ENCODE data around the gene NSD2. TPM values are rescaled to one million over a fixed set of nuclear protein-coding genes. Genes with fewer than 3 reads are reported as not detected.
A peak's percentile ranks its signal among the peaks of the same experiment; 100 is the strongest.

Gene NSD2
- total and polyA plus RNA-seq, 9 of the 15 experiments (the other 6 are each of a cell fraction or from before 2014, with no cell fraction given) = 6.4 to 126 (median 58.8) TPM

- 21% methylated on average over 3 of the region's 3 CpGs for WGBS (ENCODE audit: insufficient coverage, low coverage, missing lambda C conversion rate)
- no peak overlapping the region for H2AFZ ChIP-seq (ENCODE audit: low read depth, low read length)
- BruUV-seq (replicated peaks) = no TSS peak
- ChIA-PET POLR2A (interaction anchor here (0.8 to 3.0 kb wide), 7 partner anchors 9 to 31 kb away, joined by 3 to 28 read pairs (median 4); no protein-coding TSS in a partner anchor), CTCF (ENCODE audit: low intra/inter-chr PET ratio) (no interaction called here)
- peaks cover 29 to 45% of the 10 kb centered on the region in 2 experiments for H3K4me1 ChIP-seq (replicated peaks in 1 of 2; ENCODE audit: control insufficient read depth in 2 of 2, insufficient read depth in 2 of 2, low read length in 2 of 2)
- H3K4me3 ChIP-seq = no peak overlapping the region
- DNase-seq (ENCODE audit: extremely low read depth in 1 of 4, low spot score in 3 of 4) = no peak
- peaks cover 78% of the 10 kb centered on the region for H3K79me2 ChIP-seq (ENCODE audit: control insufficient read depth, insufficient read depth, low read length)
- in situ Hi-C loops (cut with MboI) (no loop called here), intact Hi-C loops (cut with micrococcal nuclease) (loop anchor here (1.0 to 5.0 kb wide), 2 partner anchors 26 to 544 kb away; partner anchors contain the start of genes CFAP99 and ZFYVE28)
- no peak for ATAC-seq
- H4K20me1 ChIP-seq (replicated peaks; ENCODE audit: control insufficient read depth, insufficient read depth, low read length) = peaks cover 19% of the 10 kb centered on the region; the same call in 1 of the 2 replicates
- H3K9me1 ChIP-seq (ENCODE audit: control insufficient read depth, insufficient read depth, low read length) = no peaks in the 10 kb centered on the region
- H3K4me2 ChIP-seq (ENCODE audit: insufficient read depth, low read length) = peak overlapping the region; percentile 85
- H3K9me3 ChIP-seq (replicated peaks; ENCODE audit: control insufficient read depth, insufficient read depth, low read depth, low read length) = no peaks in the 10 kb centered on the region
- FAIRE-seq = no peak
- TF ChIP-seq ILF3 (IDR thresholded peaks at IDR 0.05; ENCODE audit: borderline replicate concordance) (no peak), HMBOX1 (IDR thresholded peaks at IDR 0.05) (0 out of 2 replicates have a peak, but pooled peaks have one; percentile 8)
- H3K36me3 ChIP-seq (ENCODE audit: control insufficient read depth, insufficient read depth, low read length) = peaks cover 25% of the 10 kb centered on the region; the same call in 2 of the 3 replicates
- H3K9ac ChIP-seq (ENCODE audit: insufficient read depth in 1 of 2, low read depth in 2 of 2, low read length in 2 of 2) = peak overlapping the region in 1 of 2 experiments; percentile 87; a peak in 3 of 4 replicates
- peak overlapping the region; percentile 96 for H3K27ac ChIP-seq (ENCODE audit: extremely low read depth, low read depth, low read length)
- H3K27me3 ChIP-seq (ENCODE audit: control insufficient read depth in 2 of 2, insufficient read depth in 2 of 2, low read length in 2 of 2) = no peaks in the 10 kb centered on the region
Measured at GRCh38 chr4:1873776-1874175, 2.6 kb downstream of the NSD2 start.

- POLR2A ChIA-PET = interaction anchor here (0.8 to 3.0 kb wide), 6 partner anchors 9 to 18 kb away, joined by 3 to 28 read pairs (median 4); no protein-coding TSS in a partner anchor
- H3K9ac ChIP-seq (ENCODE audit: insufficient read depth in 1 of 2, low read depth in 2 of 2, low read length in 2 of 2) = peak overlapping the region in 1 of 2 experiments; percentile 87; a peak in 2 of 4 replicates
- BruUV-seq (replicated peaks) = no TSS peak
- H3K4me3 ChIP-seq = no peak overlapping the region
- H3K9me1 ChIP-seq (ENCODE audit: control insufficient read depth, insufficient read depth, low read length) = no peaks in the 10 kb centered on the region
- in situ Hi-C loops (cut with MboI) (no loop called here), intact Hi-C loops (cut with micrococcal nuclease) (loop anchor here (5.0 kb wide), 1 partner anchor 543 kb away; the partner anchor contains the start of genes CFAP99 and ZFYVE28)
- CTCF ChIA-PET (ENCODE audit: low intra/inter-chr PET ratio) = no interaction called here
- H3K27ac ChIP-seq (ENCODE audit: extremely low read depth, low read depth, low read length) = peak overlapping the region; percentile 96; the same call in 2 of the 3 replicates
- no peak for TF ChIP-seq SRSF9 (IDR thresholded peaks at IDR 0.05; ENCODE audit: borderline replicate concordance, low read depth, low read length)
- TF ChIP-seq DACH1 (IDR thresholded peaks at IDR 0.05; ENCODE audit: partially characterized antibody) = no peak
- TF ChIP-seq ZFP91 (CRISPR knock-in tag; IDR thresholded peaks at IDR 0.05) = no peak
- no peak for TF ChIP-seq ETV5 (CRISPR knock-in tag; IDR thresholded peaks at IDR 0.05; ENCODE audit: low read depth)
- peak; percentile 80 for TF ChIP-seq MEIS2 (IDR thresholded peaks at IDR 0.05; ENCODE audit: partially characterized antibody)
- TF ChIP-seq FIP1L1 (IDR thresholded peaks at IDR 0.05; ENCODE audit: low read depth, low read length, poor library complexity, severe bottlenecking) = no peak
- TF ChIP-seq ELF4 (CRISPR knock-in tag; IDR thresholded peaks at IDR 0.05) = no peak
- TF ChIP-seq HMG20A (CRISPR knock-in tag; conservative IDR thresholded peaks at IDR 0.05) = no peak
- peaks cover 19% of the 10 kb centered on the region; the same call in 1 of the 2 replicates for H4K20me1 ChIP-seq (replicated peaks; ENCODE audit: control insufficient read depth, insufficient read depth, low read length)
- FAIRE-seq = peak; percentile 42
- no peak overlapping the region for H2AFZ ChIP-seq (ENCODE audit: low read depth, low read length)
- no peaks in the 10 kb centered on the region for H3K27me3 ChIP-seq (ENCODE audit: control insufficient read depth in 2 of 2, insufficient read depth in 2 of 2, low read length in 2 of 2)
- no peak for ATAC-seq
- 42% methylated on average over 3 of the region's 3 CpGs for WGBS (ENCODE audit: insufficient coverage, low coverage, missing lambda C conversion rate)
- no peak for DNase-seq (ENCODE audit: extremely low read depth in 1 of 4, low spot score in 3 of 4)
- peaks cover 26% of the 10 kb centered on the region; the same call in 2 of the 3 replicates for H3K36me3 ChIP-seq (ENCODE audit: control insufficient read depth, insufficient read depth, low read length)
- H3K4me2 ChIP-seq (ENCODE audit: insufficient read depth, low read length) = peak overlapping the region; percentile 85
- no peaks in the 10 kb centered on the region for H3K9me3 ChIP-seq (replicated peaks; ENCODE audit: control insufficient read depth, insufficient read depth, low read depth, low read length)
- peaks cover 81% of the 10 kb centered on the region for H3K79me2 ChIP-seq (ENCODE audit: control insufficient read depth, insufficient read depth, low read length)
- peaks cover 30 to 47% of the 10 kb centered on the region in 2 experiments for H3K4me1 ChIP-seq (replicated peaks in 1 of 2; ENCODE audit: control insufficient read depth in 2 of 2, insufficient read depth in 2 of 2, low read length in 2 of 2)
Measured at GRCh38 chr4:1874201-1874600, 3.0 kb downstream of the NSD2 start.

Measured in K562 (cell line).